Heart left ventricle (tissue), 13 donors: Measurements from ENCODE around the gene THOC7.

Experiments
- CTCF ChIP-seq, 12 donors: fragments of 200-600 bp; sonication (generic) in 4 of 12; IDR thresholded peaks; one replicate each; pipeline versions ENCODE4 v1.5.0 to v1.8.0; 2018 to 2022; ENCODE audit warnings: antibody characterized with exemption in 12 of 12, mild to moderate bottlenecking in 5 of 12
- POLR2A ChIP-seq, 2 donors: fragments of 450-650 bp; IDR thresholded peaks; one replicate each; pipeline ENCODE4 v1.6.1; 2017; ENCODE audit warnings: antibody characterized with exemption in 2 of 2, mild to moderate bottlenecking in 2 of 2, moderate library complexity in 2 of 2
- donor health status: ischemic (EF 13 %, LVEDD 7.1; RV severe dilation, severe dysfunction).
- donor health status: DM: no; HTN: yes; CAD: no.
- donor health status: DM: no; HTN: no; CAD: no.
- donor health status: ischemic (EF 25% LVEDD 6.9; RV normal size, moderate dysfunction).
- donor health status: ischemic (EF 25% LVEDD 5.7; RV mildly dilated, moderate dysfunction).
- donor health status: ischemic (EF 35%, LVEDD 5.7; RV mildly dilated, moderate dysfunction).
- donor health status: nonischemic (EF 11% LVEDD 7.7; RV severe dilation, severe dysfunction).
- donor health status: DM: yes; HTN: yes; CAD: no.
- donor health status: PGD.
- donor health status: ischemic (EF 29% LVEDD 5.4; RV normal size, mild dysfunction).
- donor health status: nonischemic (EF 23%, LVEDD 6.1; RV moderate dilation, normal function).

- TF ChIP-seq POLR2A (IDR thresholded peaks at IDR 0.05) (no peak), CTCF (IDR thresholded peaks at IDR 0.05) (no peak)
Observed at GRCh38 chr3:63795438-63795837, 68.2 kb downstream of the THOC7 start.
